Spleen (tissue), 11 donors: Measurements from ENCODE around the gene PYCR2. TPM values are rescaled to one million over a fixed set of nuclear protein-coding genes. Genes with fewer than 3 reads are reported as not detected.

Experiments used
- DNase-seq: peaks from one replicate; pipeline ENCODE4 v3.0.0-alpha.2; 2020
- H3K27ac ChIP-seq, 8 donors: fragments of 200-600 bp; sonication (generic) in 7 of 8; 1 replicate in 4 of 8; 2 replicates in 4 of 8; pipeline versions ENCODE4 v1.5.0 to v1.8.0; 2016 to 2021; ENCODE audit warnings: inconsistent platforms in 4 of 8, mild to moderate bottlenecking in 4 of 8, moderate library complexity in 1 of 8
- H3K27me3 ChIP-seq, 7 donors: fragments of 200-600 bp; sonication (generic) in 6 of 7; replicated peaks in 1 of 7; 1 replicate in 4 of 7; 2 replicates in 3 of 7; pipeline versions ENCODE4 v1.5.0 to v1.8.0; 2016 to 2021; ENCODE audit warnings: inconsistent platforms in 3 of 7, mild to moderate bottlenecking in 1 of 7
- H3K36me3 ChIP-seq, 6 donors: fragments of 200-600 bp; sonication (generic) in 5 of 6; 1 replicate in 4 of 6; 2 replicates in 2 of 6; pipeline versions ENCODE4 v1.5.0 to v1.8.0; 2016 to 2021; ENCODE audit warnings: inconsistent platforms in 2 of 6
- H3K4me1 ChIP-seq, 6 donors: fragments of 200-600 bp; sonication (generic) in 5 of 6; 1 replicate in 3 of 6; 2 replicates in 3 of 6; pipeline versions ENCODE4 v1.5.0 to v1.8.0; 2016 to 2021; ENCODE audit warnings: inconsistent platforms in 3 of 6
- H3K4me3 ChIP-seq, 8 donors: fragments of 200-600 bp; sonication (generic) in 7 of 8; 1 replicate in 4 of 8; 2 replicates in 4 of 8; pipeline versions ENCODE4 v1.5.0 to v1.8.0; 2016 to 2021; ENCODE audit warnings: inconsistent platforms in 4 of 8, mild to moderate bottlenecking in 4 of 8, moderate library complexity in 2 of 8
- H3K9me3 ChIP-seq, 8 donors: fragments of 200-600 bp; sonication (generic) in 7 of 8; 1 replicate in 4 of 8; 2 replicates in 4 of 8; pipeline versions ENCODE4 v1.5.0 to v1.8.0; 2016 to 2021; ENCODE audit warnings: inconsistent platforms in 4 of 8
- POLR2A ChIP-seq, 3 donors: fragments of 450-650 bp; IDR thresholded peaks; one replicate each; pipeline ENCODE4 v1.5.1; 2017; ENCODE audit warnings: antibody characterized with exemption in 3 of 3, mild to moderate bottlenecking in 1 of 3
- POLR2AphosphoS5 ChIP-seq, 3 donors: sonication (generic); formaldehyde crosslinking; IDR thresholded peaks; one replicate each; pipeline ENCODE4 v1.5.1; 2017; ENCODE audit warnings: antibody characterized with exemption in 3 of 3
- WGBS, 5 donors: extraction: QIAGEN DNeasy Blood & Tissue Kit in 3 of 5; methylation state at CpG; one replicate each; pipeline versions ENCODE4 v1.1.5 to v1.1.7; 2013 to 2018; 5-methylcytosine and 5-hydroxymethylcytosine counted together
- intact Hi-C: fragments of 100-400 bp; cut with DNase I; formaldehyde crosslinking; loops from one replicate; pipeline ENCODE4 v1.15.0; 2023; ENCODE audit warnings: low total_unique reads
- polyA plus RNA-seq, 3 donors: library from polyadenylated mRNA; stranded (reverse); fragments of 200-250 nt; gene quantifications; one replicate each; pipeline ENCODE4 v1.2.1, GENCODE V29; 2013
- total RNA-seq, 7 donors: library from RNA; depleted of rRNA in 3 of 7; stranded (reverse); fragments of >200 nt in 3 of 7; fragmentation: NEBNext Ultra II Directional in 4 of 7; extraction: Animal tissue kit (Norgen Biotek cat#: 25700) in 4 of 7; gene quantifications; one replicate each; pipeline versions ENCODE4 v1.1.0 to v1.2.1, GENCODE V29; 2016 to 2021
- TF ChIP-seq, protein P1 (sequence below), 11 experiments: fragments of 200-600 bp in 7 of 11; fragments of 450-650 bp in 4 of 11; sonication (generic) in 4 of 11; IDR thresholded peaks in 8 of 11; conservative IDR thresholded peaks in 3 of 11; 1 replicate in 7 of 11; 2 replicates in 4 of 11; pipeline versions ENCODE4 v1.4.0 to v1.8.0; 2016 to 2021; ENCODE audit warnings: antibody characterized with exemption in 11 of 11, inconsistent platforms in 4 of 11, mild to moderate bottlenecking in 1 of 11
- donor health status: healthy with polysubstance abuse.
- donor health status: DM: no; HTN: no; CAD: no; lungs with moderate emphysema.
- donor health status: DM: no; HTN: no; CAD: no.
- donor health status: Bipolar disorder and iron deficiency.
- donor health status: healthy.
- donor health status: DM: no; HTN: no; CAD: no.
- donor health status: DM: yes; HTN: yes; CAD: no.

The PYCR2 gene
- total and polyA plus RNA-seq, 10 donors, result 50.0 to 80.4 (median 68.2) TPM

DNA sequence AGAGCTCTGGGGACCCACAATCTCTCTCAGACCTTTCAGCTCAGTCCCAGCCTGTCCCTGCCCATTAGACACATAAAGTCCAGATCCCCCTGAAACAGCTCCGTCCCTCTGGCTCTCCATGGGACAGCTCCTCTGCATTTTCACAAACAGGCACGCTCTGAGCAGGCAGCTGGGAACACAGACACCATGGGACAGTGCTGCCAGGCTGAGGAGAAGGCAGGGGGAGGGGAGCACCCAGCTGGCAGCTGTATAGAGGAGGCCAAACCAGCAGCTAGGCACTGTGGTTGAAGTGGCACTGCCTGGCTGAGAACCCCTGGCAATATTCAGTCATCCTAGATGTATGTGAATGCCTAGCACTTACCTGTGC lies 43.8 kb downstream of the PYCR2 start:
- peak overlapping the region in 7 of 8 donors; percentile 11 to 98 (median 92) for H3K4me3 ChIP-seq
- no peaks in the 10 kb centered on the region for H3K9me3 ChIP-seq
- H3K27ac ChIP-seq, result peak overlapping the region in 6 of 8 donors; percentile 20 to 96 (median 90)
- 54 to 100% (median 73%) methylated on average over 2 of the region's 2 CpGs for WGBS, 5 donors
- intact Hi-C loops, result no loop called here
- TF ChIP-seq POLR2A (IDR thresholded peaks at IDR 0.05), result no peak
- TF ChIP-seq POLR2AphosphoS5 (IDR thresholded peaks at IDR 0.05), result no peak
- TF ChIP-seq, protein P1, sequence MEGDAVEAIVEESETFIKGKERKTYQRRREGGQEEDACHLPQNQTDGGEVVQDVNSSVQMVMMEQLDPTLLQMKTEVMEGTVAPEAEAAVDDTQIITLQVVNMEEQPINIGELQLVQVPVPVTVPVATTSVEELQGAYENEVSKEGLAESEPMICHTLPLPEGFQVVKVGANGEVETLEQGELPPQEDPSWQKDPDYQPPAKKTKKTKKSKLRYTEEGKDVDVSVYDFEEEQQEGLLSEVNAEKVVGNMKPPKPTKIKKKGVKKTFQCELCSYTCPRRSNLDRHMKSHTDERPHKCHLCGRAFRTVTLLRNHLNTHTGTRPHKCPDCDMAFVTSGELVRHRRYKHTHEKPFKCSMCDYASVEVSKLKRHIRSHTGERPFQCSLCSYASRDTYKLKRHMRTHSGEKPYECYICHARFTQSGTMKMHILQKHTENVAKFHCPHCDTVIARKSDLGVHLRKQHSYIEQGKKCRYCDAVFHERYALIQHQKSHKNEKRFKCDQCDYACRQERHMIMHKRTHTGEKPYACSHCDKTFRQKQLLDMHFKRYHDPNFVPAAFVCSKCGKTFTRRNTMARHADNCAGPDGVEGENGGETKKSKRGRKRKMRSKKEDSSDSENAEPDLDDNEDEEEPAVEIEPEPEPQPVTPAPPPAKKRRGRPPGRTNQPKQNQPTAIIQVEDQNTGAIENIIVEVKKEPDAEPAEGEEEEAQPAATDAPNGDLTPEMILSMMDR (IDR thresholded peaks at IDR 0.05 in 8 of 11, conservative IDR thresholded peaks at IDR 0.05 in 3 of 11), result no peak
- H3K4me1 ChIP-seq, result peaks cover 27 to 90% (median 54%) of the 10 kb centered on the region in 6 donors
- DNase-seq, result peak; percentile 77
- H3K36me3 ChIP-seq, result peaks cover 0 to 38% (median 18%) of the 10 kb centered on the region in 6 donors
- no peaks in the 10 kb centered on the region for H3K27me3 ChIP-seq

DNA sequence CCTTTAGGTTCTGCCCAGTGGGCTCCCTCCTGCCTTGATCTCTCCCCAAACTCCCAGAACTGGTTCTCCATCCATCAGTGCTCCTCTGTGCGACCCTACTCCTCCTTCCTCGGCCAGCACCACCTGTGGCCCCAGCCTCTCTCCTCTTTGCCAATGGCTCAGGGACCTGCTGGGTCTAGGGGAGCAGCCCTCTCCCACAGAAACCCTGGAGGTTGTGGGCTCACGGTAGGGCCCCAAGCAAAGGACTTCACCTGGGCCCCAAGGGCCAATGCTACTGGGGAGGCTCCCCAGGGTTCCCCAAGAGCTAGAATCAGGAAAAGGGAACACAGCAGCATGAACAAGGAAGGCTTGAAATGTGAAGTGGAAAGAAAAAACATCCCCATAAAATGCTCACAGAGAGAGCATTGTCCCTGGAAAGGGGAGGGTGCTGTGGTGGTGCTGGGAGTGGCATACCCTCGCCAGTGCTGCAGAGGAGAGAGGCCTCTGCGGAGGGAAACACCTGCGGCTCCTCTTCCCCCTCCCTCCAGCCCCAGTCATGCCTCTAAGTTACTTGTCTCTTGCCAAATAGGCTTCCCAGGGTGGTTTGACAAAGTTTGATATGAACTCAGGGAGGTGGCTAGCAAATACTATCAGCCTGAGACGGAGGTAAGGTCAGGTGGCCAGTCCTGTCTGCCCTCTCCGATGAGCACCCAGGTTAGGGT lies 44.4 kb downstream of the PYCR2 start:
- WGBS, 5 donors, result 37 to 56% (median 55%) methylated on average over 8 of the region's 8 CpGs
- H3K27ac ChIP-seq, result peak overlapping the region in 6 of 8 donors; percentile 25 to 96 (median 90)
- peaks cover 27 to 89% (median 55%) of the 10 kb centered on the region in 6 donors for H3K4me1 ChIP-seq
- H3K9me3 ChIP-seq, result no peaks in the 10 kb centered on the region
- no peaks in the 10 kb centered on the region for H3K27me3 ChIP-seq
- H3K4me3 ChIP-seq, result peak overlapping the region in 4 of 8 donors; percentile 86 to 98 (median 92)
- H3K36me3 ChIP-seq, result peaks cover 0 to 44% (median 23%) of the 10 kb centered on the region in 6 donors
- peak; percentile 71 for DNase-seq
- intact Hi-C loops, result no loop called here
- no peak for TF ChIP-seq POLR2AphosphoS5 (IDR thresholded peaks at IDR 0.05)
- no peak for TF ChIP-seq POLR2A (IDR thresholded peaks at IDR 0.05)
- TF ChIP-seq, protein P1 (IDR thresholded peaks at IDR 0.05 in 8 of 11, conservative IDR thresholded peaks at IDR 0.05 in 3 of 11), result no peak

DNA sequence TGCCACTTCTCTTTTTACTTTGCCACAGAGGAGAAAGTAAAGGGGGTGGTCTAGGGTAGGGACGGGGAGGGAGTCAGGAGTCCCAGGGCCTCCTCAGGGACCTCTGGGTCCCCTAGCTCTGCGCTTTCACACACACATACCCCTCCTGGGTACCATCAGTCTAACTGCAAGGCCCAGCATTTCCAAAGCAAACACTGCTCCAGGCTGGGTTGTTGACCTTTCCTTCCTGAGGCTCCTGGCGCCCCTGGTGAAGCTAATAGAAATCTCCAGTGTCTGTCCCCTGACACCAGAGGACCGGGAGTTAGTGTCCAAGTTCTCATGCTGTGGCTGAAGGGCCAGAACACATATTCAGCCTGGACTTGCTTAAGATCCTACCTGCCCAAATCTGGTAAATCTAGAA lies 45.8 kb downstream of the PYCR2 start:
- H3K36me3 ChIP-seq, result peaks cover 0 to 58% (median 37%) of the 10 kb centered on the region in 6 donors
- H3K27ac ChIP-seq, result peak overlapping the region in 5 of 8 donors; percentile 9 to 96 (median 35)
- intact Hi-C loops, result no loop called here
- WGBS, 5 donors, result 72 to 82% (median 76%) methylated on average over 4 of the region's 4 CpGs
- peaks cover 27 to 89% (median 51%) of the 10 kb centered on the region in 6 donors for H3K4me1 ChIP-seq
- TF ChIP-seq, protein P1 (IDR thresholded peaks at IDR 0.05 in 8 of 11, conservative IDR thresholded peaks at IDR 0.05 in 3 of 11), result no peak
- TF ChIP-seq POLR2A (IDR thresholded peaks at IDR 0.05), result no peak
- TF ChIP-seq POLR2AphosphoS5 (IDR thresholded peaks at IDR 0.05), result no peak
- peak; percentile 36 for DNase-seq
- no peaks in the 10 kb centered on the region for H3K27me3 ChIP-seq
- H3K4me3 ChIP-seq, result no peak overlapping the region
- no peaks in the 10 kb centered on the region for H3K9me3 ChIP-seq

DNA sequence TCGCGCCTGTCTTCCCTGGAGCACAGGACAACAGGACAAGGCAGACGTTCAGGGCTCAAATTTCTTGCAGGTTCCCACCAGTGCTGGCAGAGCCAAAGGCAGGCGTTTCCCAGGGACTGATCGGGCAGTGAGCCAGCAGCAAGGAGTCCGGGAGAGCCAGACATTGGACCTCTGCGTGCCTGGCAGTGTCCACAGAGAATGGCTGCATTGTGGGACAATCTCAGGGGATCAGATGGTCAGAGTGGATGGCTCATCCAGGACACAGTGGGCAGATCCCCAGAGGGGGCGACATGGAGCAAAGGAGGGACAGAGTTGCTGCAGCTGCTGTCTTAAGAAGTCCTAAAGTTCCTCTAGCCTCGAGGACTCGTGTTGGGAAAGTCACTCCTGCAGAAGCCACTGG lies 46.5 kb downstream of the PYCR2 start:
- intact Hi-C loops, result no loop called here
- 69 to 80% (median 70%) methylated on average over 8 to 10 of the region's 10 CpGs for WGBS, 5 donors
- peak; percentile 78 for DNase-seq
- no peak overlapping the region for H3K4me3 ChIP-seq
- H3K4me1 ChIP-seq, result peaks cover 27 to 88% (median 47%) of the 10 kb centered on the region in 6 donors
- no peaks in the 10 kb centered on the region for H3K27me3 ChIP-seq
- TF ChIP-seq POLR2A (IDR thresholded peaks at IDR 0.05) (no peak), POLR2AphosphoS5 (IDR thresholded peaks at IDR 0.05) (peak in 1 of 3 donors; percentile 6)
- TF ChIP-seq, protein P1 (IDR thresholded peaks at IDR 0.05 in 8 of 11, conservative IDR thresholded peaks at IDR 0.05 in 3 of 11), result peak in 7 of 11 experiments; percentile 21 to 54 (median 42)
- no peaks in the 10 kb centered on the region for H3K9me3 ChIP-seq
- H3K36me3 ChIP-seq, result peaks cover 0 to 65% (median 42%) of the 10 kb centered on the region in 6 donors
- H3K27ac ChIP-seq, result peak overlapping the region in 5 of 8 donors; percentile 9 to 96 (median 35)
